Measurements from ENCODE around the gene VAC14. TPM values are rescaled to one million over a fixed set of nuclear protein-coding genes. Genes with fewer than 3 reads are reported as not detected.

The VAC14 gene
- total RNA-seq, 4 donors from 2014 or later: 23.5 to 44.1 (median 29.8) TPM

DNA sequence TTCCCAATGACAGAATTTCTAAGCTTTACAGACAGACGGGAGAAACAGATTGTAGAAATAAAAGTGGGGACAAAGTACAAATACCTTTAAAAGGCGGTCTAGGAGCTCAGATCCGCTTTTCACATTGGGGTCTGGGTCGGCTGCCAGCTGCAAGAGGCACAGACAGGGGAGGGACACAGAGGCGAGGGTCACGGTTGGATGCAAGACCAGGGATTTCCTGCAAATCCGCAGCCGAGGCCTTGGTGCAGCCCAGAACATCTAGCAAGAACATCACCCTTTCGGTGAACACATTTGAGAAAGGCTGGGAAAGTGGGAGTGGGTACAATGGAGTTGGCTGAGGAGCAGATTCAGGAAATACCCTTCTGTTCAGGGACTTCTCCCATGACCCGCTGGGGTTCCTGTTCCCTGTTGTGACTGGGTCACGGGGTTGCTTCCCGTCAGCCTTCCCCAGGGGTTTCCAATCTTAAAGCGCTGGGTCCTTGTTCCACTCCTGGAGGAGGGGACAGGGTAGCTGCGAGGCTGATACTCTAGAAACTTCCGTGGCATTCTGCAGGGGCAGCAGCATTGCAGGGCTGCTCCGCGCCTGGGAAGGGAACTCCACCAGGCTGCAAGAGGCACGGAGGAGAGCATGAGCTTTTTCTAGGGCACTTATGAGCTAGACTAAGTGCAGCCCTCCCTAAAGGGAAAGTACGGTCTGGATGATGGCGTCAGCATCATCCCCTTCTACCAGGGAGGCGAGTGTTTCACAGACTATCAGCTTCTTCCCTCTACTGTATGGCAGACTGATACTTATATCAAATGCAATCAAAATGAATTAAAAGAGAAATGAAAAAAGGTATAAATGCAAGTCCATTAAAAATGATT is 16.0 kb downstream of the VAC14 start:
- no peaks in the 10 kb centered on the region for H3K4me1 ChIP-seq
- H3K4me3 ChIP-seq: no peak overlapping the region
- TF ChIP-seq POLR2A (IDR thresholded peaks at IDR 0.05): no peak
- TF ChIP-seq, protein P1, sequence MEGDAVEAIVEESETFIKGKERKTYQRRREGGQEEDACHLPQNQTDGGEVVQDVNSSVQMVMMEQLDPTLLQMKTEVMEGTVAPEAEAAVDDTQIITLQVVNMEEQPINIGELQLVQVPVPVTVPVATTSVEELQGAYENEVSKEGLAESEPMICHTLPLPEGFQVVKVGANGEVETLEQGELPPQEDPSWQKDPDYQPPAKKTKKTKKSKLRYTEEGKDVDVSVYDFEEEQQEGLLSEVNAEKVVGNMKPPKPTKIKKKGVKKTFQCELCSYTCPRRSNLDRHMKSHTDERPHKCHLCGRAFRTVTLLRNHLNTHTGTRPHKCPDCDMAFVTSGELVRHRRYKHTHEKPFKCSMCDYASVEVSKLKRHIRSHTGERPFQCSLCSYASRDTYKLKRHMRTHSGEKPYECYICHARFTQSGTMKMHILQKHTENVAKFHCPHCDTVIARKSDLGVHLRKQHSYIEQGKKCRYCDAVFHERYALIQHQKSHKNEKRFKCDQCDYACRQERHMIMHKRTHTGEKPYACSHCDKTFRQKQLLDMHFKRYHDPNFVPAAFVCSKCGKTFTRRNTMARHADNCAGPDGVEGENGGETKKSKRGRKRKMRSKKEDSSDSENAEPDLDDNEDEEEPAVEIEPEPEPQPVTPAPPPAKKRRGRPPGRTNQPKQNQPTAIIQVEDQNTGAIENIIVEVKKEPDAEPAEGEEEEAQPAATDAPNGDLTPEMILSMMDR (IDR thresholded peaks at IDR 0.05): no peak
- no peak for TF ChIP-seq POLR2AphosphoS5 (IDR thresholded peaks at IDR 0.05)
- TF ChIP-seq EP300 (IDR thresholded peaks at IDR 0.05): no peak
- no peak overlapping the region for H3K27ac ChIP-seq
- H3K36me3 ChIP-seq: peaks cover 0 to 89% of the 10 kb centered on the region in 2 donors
- no peaks in the 10 kb centered on the region for H3K27me3 ChIP-seq
- 86 to 87% methylated on average over 8 to 11 of the region's 21 CpGs for WGBS, 2 donors (ENCODE audit: low coverage in 1 of 2)
- no peak for ATAC-seq
- H3K9me3 ChIP-seq: no peaks in the 10 kb centered on the region

DNA sequence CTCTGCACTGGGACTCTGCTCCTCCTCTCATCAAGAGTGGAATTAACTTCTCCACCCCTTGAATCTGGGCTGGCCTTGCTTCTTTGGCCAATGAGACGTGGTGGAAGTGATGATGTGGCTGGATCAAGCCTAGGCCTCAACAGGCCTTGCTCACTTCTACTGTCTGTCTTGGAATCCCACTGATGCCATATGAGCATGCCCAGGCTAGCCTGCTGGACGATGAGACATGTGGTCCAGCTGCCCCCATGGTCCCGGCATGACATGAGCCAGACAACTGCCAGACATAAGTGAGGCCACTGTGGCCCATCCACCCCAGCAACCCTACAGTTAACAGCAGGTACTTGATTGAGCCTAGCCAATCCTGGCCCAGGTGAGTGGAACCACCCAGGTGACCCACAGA is 18.7 kb downstream of the VAC14 start:
- TF ChIP-seq POLR2A (IDR thresholded peaks at IDR 0.05) (no peak), EP300 (IDR thresholded peaks at IDR 0.05) (no peak), POLR2AphosphoS5 (IDR thresholded peaks at IDR 0.05) (no peak)
- TF ChIP-seq, protein P1 (IDR thresholded peaks at IDR 0.05): no peak
- no peak overlapping the region for H3K4me3 ChIP-seq
- no peak for ATAC-seq
- 90% methylated on average over 2 of the region's 3 CpGs; no CpG with 5 or more reads in 1 of the 2 donors for WGBS, 2 donors (ENCODE audit: low coverage in 1 of 2)
- H3K27ac ChIP-seq: no peak overlapping the region
- H3K9me3 ChIP-seq: no peaks in the 10 kb centered on the region
- H3K36me3 ChIP-seq: peaks cover 0 to 89% of the 10 kb centered on the region in 2 donors
- H3K4me1 ChIP-seq: peaks cover 0 to 13% (median 0%) of the 10 kb centered on the region in 3 donors
- no peaks in the 10 kb centered on the region for H3K27me3 ChIP-seq

DNA sequence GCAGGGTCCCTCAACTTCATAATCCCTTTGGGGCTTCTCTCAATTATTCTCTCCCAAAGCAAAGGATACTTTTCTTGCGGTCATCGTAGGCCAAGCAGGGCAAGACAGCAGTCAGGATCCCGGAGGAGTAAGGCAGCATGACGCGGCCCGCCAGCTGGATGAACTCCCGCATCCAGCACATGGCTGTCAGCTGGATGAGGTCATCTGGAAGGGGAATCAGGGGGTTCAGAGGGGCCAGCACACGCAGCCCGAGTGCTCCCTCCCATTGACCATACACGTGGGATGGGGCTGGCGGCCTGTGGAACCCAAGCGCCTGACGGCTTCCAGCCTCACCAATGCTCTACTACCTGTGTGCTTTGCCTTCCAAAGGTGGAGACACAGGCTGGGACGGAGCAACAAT is 19.2 kb downstream of the VAC14 start:
- H3K36me3 ChIP-seq: peaks cover 0 to 89% of the 10 kb centered on the region in 2 donors
- H3K27ac ChIP-seq: no peak overlapping the region
- 80 to 100% methylated on average over 1 to 3 of the region's 14 CpGs for WGBS, 2 donors (ENCODE audit: low coverage in 1 of 2)
- ATAC-seq: no peak
- peaks cover 0 to 13% (median 0%) of the 10 kb centered on the region in 3 donors for H3K4me1 ChIP-seq
- TF ChIP-seq, protein P1 (IDR thresholded peaks at IDR 0.05): no peak
- no peak for TF ChIP-seq EP300 (IDR thresholded peaks at IDR 0.05)
- TF ChIP-seq POLR2A (IDR thresholded peaks at IDR 0.05): no peak
- no peak for TF ChIP-seq POLR2AphosphoS5 (IDR thresholded peaks at IDR 0.05)
- H3K9me3 ChIP-seq: no peaks in the 10 kb centered on the region
- H3K27me3 ChIP-seq: no peaks in the 10 kb centered on the region
- H3K4me3 ChIP-seq: no peak overlapping the region

DNA sequence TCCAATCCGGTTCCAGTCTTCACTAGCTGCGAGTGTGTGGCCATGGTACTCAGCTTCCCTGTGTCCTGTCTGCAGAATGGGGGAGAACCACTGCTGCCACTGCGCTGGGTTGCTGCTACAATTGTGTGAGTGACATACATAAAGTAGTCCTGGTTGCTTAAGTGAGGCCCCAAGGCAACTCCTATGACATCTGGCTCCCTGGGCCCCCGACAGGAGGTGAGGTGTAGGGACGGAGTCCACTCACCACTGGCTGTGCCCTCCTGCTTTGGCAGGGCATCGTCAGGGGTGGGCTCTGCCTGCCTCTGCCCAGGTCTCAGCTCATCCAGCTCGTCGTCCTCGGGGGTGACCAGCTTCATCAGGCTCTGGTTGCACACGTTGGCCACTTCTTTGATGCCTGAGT is 20.4 kb downstream of the VAC14 start:
- H3K4me1 ChIP-seq: peaks cover 0 to 13% (median 0%) of the 10 kb centered on the region in 3 donors
- TF ChIP-seq POLR2A (IDR thresholded peaks at IDR 0.05) (no peak), POLR2AphosphoS5 (IDR thresholded peaks at IDR 0.05) (no peak), EP300 (IDR thresholded peaks at IDR 0.05) (no peak)
- TF ChIP-seq, protein P1 (IDR thresholded peaks at IDR 0.05): no peak
- H3K27ac ChIP-seq: no peak overlapping the region
- peaks cover 0 to 77% of the 10 kb centered on the region in 2 donors for H3K36me3 ChIP-seq
- H3K9me3 ChIP-seq: no peaks in the 10 kb centered on the region
- ATAC-seq: no peak
- WGBS, 2 donors (ENCODE audit: low coverage in 1 of 2): 100% methylated on average over 2 of the region's 10 CpGs; no CpG with 5 or more reads in 1 of the 2 donors
- no peaks in the 10 kb centered on the region for H3K27me3 ChIP-seq
- no peak overlapping the region for H3K4me3 ChIP-seq

DNA sequence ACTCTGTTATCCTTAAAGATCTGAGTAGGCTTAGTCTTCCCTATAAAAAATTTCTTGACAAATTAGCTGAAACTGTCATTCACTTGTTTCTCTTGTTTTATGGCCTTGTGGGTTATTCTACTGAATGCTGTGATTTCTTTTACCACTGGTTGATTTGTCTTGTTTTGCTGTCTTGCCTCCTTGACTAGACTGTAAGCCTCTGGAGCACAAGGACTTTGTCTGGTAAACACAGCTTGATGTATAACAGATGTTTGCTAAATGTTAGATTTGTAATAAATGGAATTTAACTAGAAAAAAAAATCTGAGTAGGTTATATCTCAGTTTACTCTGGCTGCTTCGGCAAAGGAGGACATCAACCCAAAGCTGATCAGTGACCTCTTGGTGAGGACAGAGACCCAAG is 21.6 kb downstream of the VAC14 start:
- Histone ChIP-seq H3K27me3 (no peaks in the 10 kb centered on the region), H3K9me3 (no peaks in the 10 kb centered on the region), H3K4me1 (peaks cover 0 to 13% (median 0%) of the 10 kb centered on the region in 3 donors), H3K36me3 (peaks cover 0 to 73% of the 10 kb centered on the region in 2 donors), H3K27ac (peak overlapping the region in 3 of 4 donors; percentile 23 to 38 (median 36)), H3K4me3 (no peak overlapping the region)
- no peak for ATAC-seq
- 44 to 55% methylated on average over 1 of the region's 1 CpG for WGBS, 2 donors (ENCODE audit: low coverage in 1 of 2)
- no peak for TF ChIP-seq EP300 (IDR thresholded peaks at IDR 0.05)
- TF ChIP-seq, protein P1 (IDR thresholded peaks at IDR 0.05): no peak
- no peak for TF ChIP-seq POLR2A (IDR thresholded peaks at IDR 0.05)
- TF ChIP-seq POLR2AphosphoS5 (IDR thresholded peaks at IDR 0.05): no peak
